Panc1 (cell line): ENCODE measurements around the gene GRIK4. TPM values are rescaled to one million over a fixed set of nuclear protein-coding genes. Genes with fewer than 3 reads are reported as not detected.

Source experiments
- ATAC-seq: fragments of 200-7000 bp; cut with Tn5 transposase; 2 replicates; pipeline ENCODE4 v1.9.1; 2020; ENCODE audit warnings: mild to moderate bottlenecking, moderate library complexity
- BruUV-seq: library from RNA; stranded (reverse); fragments of 400-500 nt; replicated peaks from 2 replicates; lab custom pipeline; 2021; lab: Mats Ljungman, UMichigan
- CTCF ChIA-PET: fragments of 300-600 bp; sonication (Branson Sonifier 250); formaldehyde crosslinking; loops from one replicate; lab custom pipeline; 2022; ENCODE audit warnings: antibody characterized with exemption; lab: Charles Lee
- POLR2A ChIA-PET: fragments of 300-600 bp; sonication (Branson Sonifier 250); formaldehyde crosslinking; loops from one replicate; lab custom pipeline; 2022; ENCODE audit warnings: antibody characterized with exemption; lab: Charles Lee
- DNase-seq: peaks from one replicate; pipeline ENCODE4 v3.0.0-alpha.2; 2010; ENCODE audit warnings: low read depth, low spot score
- H3K27ac ChIP-seq: 2 replicates; pipeline ENCODE4 v1.5.1; 2011; ENCODE audit warnings: mild to moderate bottlenecking, low read length, inconsistent platforms
- H3K27me3 ChIP-seq: fragments of 200-500 bp; sonication (Bioruptor generic); 2 replicates; pipeline ENCODE4 v1.6.0; 2014; ENCODE audit warnings: low read length, inconsistent platforms; ENCODE audit not compliant: control insufficient read depth, insufficient read depth
- H3K36me3 ChIP-seq: fragments of 200-500 bp; sonication (Bioruptor generic); 2 replicates; pipeline ENCODE4 v1.5.1; 2014; ENCODE audit warnings: inconsistent platforms, mild to moderate bottlenecking, low read length, moderate library complexity; ENCODE audit not compliant: control insufficient read depth, insufficient read depth
- H3K4me1 ChIP-seq: 2 replicates; pipeline ENCODE4 v1.5.1; 2011; ENCODE audit warnings: inconsistent platforms, mild to moderate bottlenecking, low read length, moderate library complexity; ENCODE audit not compliant: control insufficient read depth, insufficient read depth
- H3K4me3 ChIP-seq, 2 experiments: 2 replicates each; pipeline ENCODE4 v1.5.1; 2011 to 2012; ENCODE audit warnings: low read depth in 2 of 2, low read length in 2 of 2, mild to moderate bottlenecking in 2 of 2, inconsistent platforms in 1 of 2, moderate library complexity in 1 of 2
- H3K9me3 ChIP-seq: fragments of 200-500 bp; sonication (Bioruptor generic); 2 replicates; pipeline ENCODE4 v1.5.1; 2014; ENCODE audit warnings: low read depth, mild to moderate bottlenecking, inconsistent platforms, low read length, moderate library complexity; ENCODE audit not compliant: control insufficient read depth, insufficient read depth
- CTCF ChIP-seq: fragments of 450-650 bp; IDR thresholded peaks from 2 replicates; pipeline ENCODE4 v1.5.1; 2017; ENCODE audit warnings: mild to moderate bottlenecking
- POLR2AphosphoS5 ChIP-seq: IDR thresholded peaks from 2 replicates; pipeline ENCODE4 v1.6.1; 2012; ENCODE audit warnings: mild to moderate bottlenecking, low read depth, low read length, moderate library complexity
- REST ChIP-seq, 2 experiments: IDR thresholded peaks; 2 replicates each; pipeline ENCODE4 v1.6.1; 2011 to 2012; ENCODE audit warnings: low read depth in 2 of 2, control low read depth in 1 of 2, low read length in 1 of 2, mild to moderate bottlenecking in 1 of 2, moderate library complexity in 1 of 2; ENCODE audit not compliant: insufficient read depth in 1 of 2
- SIN3A ChIP-seq: IDR thresholded peaks from 2 replicates; pipeline ENCODE4 v1.6.1; 2012; ENCODE audit warnings: low read depth, mild to moderate bottlenecking, low read length, moderate library complexity, borderline replicate concordance; ENCODE audit not compliant: insufficient read depth
- TCF7L2 ChIP-seq: IDR thresholded peaks from 2 replicates; pipeline ENCODE4 v1.6.1; 2011; ENCODE audit warnings: mild to moderate bottlenecking, low read depth, low read length, inconsistent platforms
- in situ Hi-C: cut with HindIII; loops from 2 replicates; pipeline ENCODE4 v1.10.0; 2016; ENCODE audit warnings: low sequenced_read_pairs, low pct_unique_long_range_greater_than_20kb
- intact Hi-C: fragments of 100-400 bp; cut with micrococcal nuclease; formaldehyde crosslinking; loops from one replicate; pipeline ENCODE4 v1.10.0; 2022; ENCODE audit not compliant: unreplicated experiment
- total RNA-seq: library from RNA; stranded (reverse); gene quantifications from one replicate; pipeline ENCODE4 v1.2.1, GENCODE V29; 2021; ENCODE audit not compliant: unreplicated experiment

Gene GRIK4
- total RNA-seq, 1 experiment from 2014 or later: 0.62 TPM

GRCh38 chr11:120867024-120867423 is 355.5 kb downstream of the GRIK4 start:
- CTCF ChIA-PET: no interaction called here
- in situ Hi-C loops: no loop called here
- Histone ChIP-seq H3K9me3 (no peaks in the 10 kb centered on the region), H3K4me3 (no peak overlapping the region), H3K27ac (no peak overlapping the region), H3K27me3 (peaks cover 4% of the 10 kb centered on the region; the same call in 1 of the 2 replicates), H3K4me1 (no peaks in the 10 kb centered on the region), H3K36me3 (no peaks in the 10 kb centered on the region)
- intact Hi-C loops: loop anchor here (2.0 kb wide), 1 partner anchor 62 kb away; no protein-coding TSS in a partner anchor
- ATAC-seq (no peak), DNase-seq (no peak)
- no peak for TF ChIP-seq REST (IDR thresholded peaks at IDR 0.05; ENCODE audit: insufficient read depth in 1 of 2, low read depth in 2 of 2, low read length in 1 of 2)
- no peak for TF ChIP-seq TCF7L2
- no peak for TF ChIP-seq SIN3A
- TF ChIP-seq CTCF: no peak
- TF ChIP-seq POLR2AphosphoS5: no peak
- BruUV-seq: no TSS peak
- POLR2A ChIA-PET: no interaction called here

GRCh38 chr11:120867531-120867930 is 356.0 kb downstream of the GRIK4 start:
- in situ Hi-C loops: no loop called here
- intact Hi-C loops: loop anchor here (2.0 kb wide), 1 partner anchor 61 kb away; no protein-coding TSS in a partner anchor
- DNase-seq (no peak), ATAC-seq (no peak)
- peaks cover 6% of the 10 kb centered on the region; the same call in 1 of the 2 replicates for H3K27me3 ChIP-seq
- H3K9me3 ChIP-seq: no peaks in the 10 kb centered on the region
- no peak overlapping the region for H3K4me3 ChIP-seq
- CTCF ChIA-PET: no interaction called here
- no peak overlapping the region for H3K27ac ChIP-seq
- no peaks in the 10 kb centered on the region for H3K4me1 ChIP-seq
- TF ChIP-seq TCF7L2 (no peak), REST (IDR thresholded peaks at IDR 0.05; ENCODE audit: insufficient read depth in 1 of 2, low read depth in 2 of 2, low read length in 1 of 2) (no peak), SIN3A (no peak), CTCF (no peak), POLR2AphosphoS5 (no peak)
- no TSS peak for BruUV-seq
- POLR2A ChIA-PET: no interaction called here
- H3K36me3 ChIP-seq: no peaks in the 10 kb centered on the region
